HL-60 (cell line): Measurements from ENCODE around the gene CTIF.
A peak's percentile ranks its signal among the peaks of the same experiment; 100 is the strongest.

ENCODE experiments used
- DNase-seq, 2 experiments: peaks; one replicate each; pipeline ENCODE4 v3.0.0-alpha.2; 2010 to 2020; ENCODE audit warnings: low read depth in 1 of 2, low spot score in 1 of 2
- H3K27ac ChIP-seq: fragments of 250-450 bp; sonication (Bioruptor Pico); replicated peaks from 2 replicates; pipeline ENCODE4 v1.5.1; 2020; ENCODE audit warnings: mild to moderate bottlenecking, moderate library complexity
- H3K27me3 ChIP-seq: fragments of 250-450 bp; sonication (Bioruptor Pico); 2 replicates; pipeline ENCODE4 v1.5.1; 2021; ENCODE audit warnings: mild to moderate bottlenecking, moderate library complexity; ENCODE audit not compliant: insufficient read depth, poor library complexity, severe bottlenecking
- H3K4me3 ChIP-seq: replicated peaks from 2 replicates; pipeline ENCODE4 v1.5.1; 2011; ENCODE audit warnings: mild to moderate bottlenecking, control low read depth, low read length; ENCODE audit not compliant: insufficient read depth
- CTCF ChIP-seq: IDR thresholded peaks from one replicate; pipeline ENCODE4 v1.5.1; 2011; ENCODE audit warnings: low read length, control low read depth, inconsistent platforms; ENCODE audit not compliant: insufficient read depth
- GABPA ChIP-seq: IDR thresholded peaks from 2 replicates; pipeline ENCODE4 v1.6.1; 2012; ENCODE audit warnings: low read depth
- POLR2AphosphoS5 ChIP-seq: IDR thresholded peaks from 2 replicates; pipeline ENCODE4 v1.6.1; 2012; ENCODE audit warnings: low read depth
- REST ChIP-seq: IDR thresholded peaks from 2 replicates; pipeline ENCODE4 v1.6.1; 2012; ENCODE audit warnings: low read depth; ENCODE audit not compliant: insufficient replicate concordance
- SPI1 ChIP-seq: IDR thresholded peaks from 2 replicates; pipeline ENCODE4 v1.6.1; 2012; ENCODE audit warnings: low read depth, mild to moderate bottlenecking, borderline replicate concordance

CTIF gene

GRCh38 chr18:48866856-48867255 lies 328.0 kb downstream of the CTIF start:
- no peaks in the 10 kb centered on the region for H3K27me3 ChIP-seq
- no peak for TF ChIP-seq POLR2AphosphoS5
- no peak for TF ChIP-seq CTCF
- no peak for TF ChIP-seq SPI1
- TF ChIP-seq REST = no peak
- TF ChIP-seq GABPA = no peak
- no peak for DNase-seq
- no peak overlapping the region for H3K4me3 ChIP-seq
- H3K27ac ChIP-seq = no peak overlapping the region

- H3K27me3 ChIP-seq = no peaks in the 10 kb centered on the region
- TF ChIP-seq POLR2AphosphoS5 = no peak
- TF ChIP-seq CTCF = no peak
- TF ChIP-seq SPI1 = no peak
- no peak for TF ChIP-seq GABPA
- TF ChIP-seq REST = no peak
- no peak for DNase-seq
- H3K4me3 ChIP-seq = no peak overlapping the region
- no peak overlapping the region for H3K27ac ChIP-seq
Observed at GRCh38 chr18:48867978-48868377, 329.1 kb downstream of the CTIF start.

GRCh38 chr18:48868468-48869466 lies 329.9 kb downstream of the CTIF start:
- Histone ChIP-seq H3K4me3 (no peak overlapping the region), H3K27me3 (no peaks in the 10 kb centered on the region), H3K27ac (no peak overlapping the region)
- DNase-seq = peak; percentile 26 to 56
- no peak for TF ChIP-seq REST
- TF ChIP-seq CTCF = no peak
- peak; percentile 93 for TF ChIP-seq SPI1
- TF ChIP-seq POLR2AphosphoS5 = no peak
